T-helper 17 cell (primary cell): ENCODE results near the gene TPX2. TPM values are rescaled to one million over a fixed set of nuclear protein-coding genes. Genes with fewer than 3 reads are reported as not detected.

Experiments used
- ATAC-seq: fragments of 150-1000 bp; cut with Tn5 transposase; 2 replicates; pipeline ENCODE4 v1.10.0; 2021; ENCODE audit warnings: mild to moderate bottlenecking, moderate library complexity
- DNase-seq, 3 donors: peaks; one replicate each; pipeline versions ENCODE4 v3.0.0 to v3.0.0-alpha.2; 2020 to 2021
- H3K9me3 ChIP-seq: one replicate; pipeline ENCODE4 v1.7.0; 2013; ENCODE audit warnings: low read length, mild to moderate bottlenecking; ENCODE audit not compliant: control insufficient read depth, poor library complexity, severe bottlenecking
- H3K27ac Mint-ChIP-seq: one replicate; pipeline ENCODE4 v1.8.0; 2022; ENCODE audit warnings: mild to moderate bottlenecking, moderate library complexity, mixed read lengths
- H3K27me3 Mint-ChIP-seq: one replicate; pipeline ENCODE4 v1.8.0; 2022; ENCODE audit warnings: mixed read lengths
- H3K36me3 Mint-ChIP-seq: one replicate; pipeline ENCODE4 v1.8.0; 2022; ENCODE audit warnings: low read depth, mixed read lengths
- H3K4me1 Mint-ChIP-seq: one replicate; pipeline ENCODE4 v1.8.0; 2022; ENCODE audit warnings: mild to moderate bottlenecking, mixed read lengths
- H3K4me3 Mint-ChIP-seq: one replicate; pipeline ENCODE4 v1.8.0; 2022; ENCODE audit warnings: mild to moderate bottlenecking, moderate library complexity, mixed read lengths
- total RNA-seq, 4 donors: library from RNA in 2 of 4; stranded (reverse) in 2 of 4; gene quantifications; one replicate each; pipeline ENCODE4 v1.2.3 and lab custom pipeline; 2022 to 2026

The TPX2 gene
- total RNA-seq, 2 donors from 2014 or later, result 0.57 to 2.0 TPM

DNA sequence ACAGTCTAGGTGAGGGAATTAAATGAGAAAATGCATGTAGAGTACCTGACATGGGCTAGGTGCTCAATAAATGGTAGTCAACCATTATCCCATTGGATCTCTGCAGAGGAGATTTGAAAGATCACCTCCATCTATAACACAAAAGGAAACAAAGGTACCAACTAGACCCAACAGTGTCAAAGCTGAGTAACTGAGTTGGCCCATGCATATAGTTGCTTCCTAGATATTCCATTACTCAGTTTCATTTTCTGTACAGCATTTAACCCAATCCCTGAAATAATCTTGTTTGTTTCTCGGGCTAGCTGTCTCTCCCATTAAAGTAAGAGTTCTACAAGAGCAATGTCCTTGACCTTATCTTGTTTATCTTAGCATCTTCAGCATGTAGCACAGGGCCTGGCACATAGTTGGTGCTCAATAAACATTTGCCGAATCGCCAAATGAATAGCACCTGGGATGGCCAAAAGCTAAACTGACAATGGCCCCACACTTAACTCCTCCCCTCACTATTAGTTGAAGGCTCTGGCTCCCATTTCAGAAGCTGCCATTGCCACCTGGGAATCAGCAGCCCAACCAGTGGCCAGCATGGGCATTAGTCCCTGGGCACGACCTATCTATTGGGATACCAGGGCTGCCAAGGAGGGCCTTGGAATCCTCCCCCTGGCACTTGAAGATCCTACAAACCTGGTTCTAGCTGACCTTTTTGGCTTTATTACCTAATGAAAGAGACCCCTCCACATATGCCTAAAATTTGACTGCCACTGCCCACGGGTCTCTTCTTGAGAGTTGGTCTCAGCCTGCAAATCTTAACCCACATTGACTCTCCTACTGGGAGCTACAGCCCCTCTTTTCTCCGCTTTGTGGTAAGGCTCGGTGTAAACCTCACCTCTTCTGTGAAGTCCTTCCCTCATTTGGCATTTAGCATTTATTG, 39.0 kb upstream of the TPX2 start:
- no peaks in the 10 kb centered on the region for H3K9me3 ChIP-seq
- no peak for ATAC-seq

GRCh38 chr20:31700747-31701146, 38.3 kb upstream of the TPX2 start:
- DNase-seq, result no peak
- no peak for ATAC-seq
- Mint-ChIP-seq H3K36me3 (peaks cover 8% of the 10 kb centered on the region), H3K27ac (peak overlapping the region; percentile 85), H3K4me1 (peaks cover 44% of the 10 kb centered on the region), H3K27me3 (no peaks in the 10 kb centered on the region), H3K4me3 (no peak overlapping the region)
- no peaks in the 10 kb centered on the region for H3K9me3 ChIP-seq

More for the DNA sequence above, 39.0 kb upstream of the TPX2 start:
- H3K4me1 Mint-ChIP-seq, result peaks cover 48% of the 10 kb centered on the region
- DNase-seq, result no peak
- H3K27ac Mint-ChIP-seq, result peak overlapping the region; percentile 85
- H3K27me3 Mint-ChIP-seq, result no peaks in the 10 kb centered on the region
- H3K4me3 Mint-ChIP-seq, result no peak overlapping the region
- peaks cover 8% of the 10 kb centered on the region for H3K36me3 Mint-ChIP-seq

- ATAC-seq (no peak), DNase-seq (no peak)
- no peaks in the 10 kb centered on the region for H3K9me3 ChIP-seq
- H3K27ac Mint-ChIP-seq, result peak overlapping the region; percentile 14
- H3K36me3 Mint-ChIP-seq, result peaks cover 10% of the 10 kb centered on the region
- peaks cover 49% of the 10 kb centered on the region for H3K4me1 Mint-ChIP-seq
- no peaks in the 10 kb centered on the region for H3K27me3 Mint-ChIP-seq
- no peak overlapping the region for H3K4me3 Mint-ChIP-seq
These were observed 37.5 kb upstream of the TPX2 start for GRCh38 chr20:31701591-31701990.

- H3K27ac Mint-ChIP-seq, result peak overlapping the region; percentile 53
- H3K36me3 Mint-ChIP-seq, result peaks cover 12% of the 10 kb centered on the region
- no peaks in the 10 kb centered on the region for H3K9me3 ChIP-seq
- no peak for ATAC-seq
- DNase-seq, result no peak
- no peaks in the 10 kb centered on the region for H3K27me3 Mint-ChIP-seq
- peaks cover 56% of the 10 kb centered on the region for H3K4me1 Mint-ChIP-seq
- H3K4me3 Mint-ChIP-seq, result no peak overlapping the region
These were observed 34.6 kb upstream of the TPX2 start for GRCh38 chr20:31704225-31705119.

GRCh38 chr20:31705191-31705590, 33.9 kb upstream of the TPX2 start:
- DNase-seq (no peak), ATAC-seq (no peak)
- no peak overlapping the region for H3K27ac Mint-ChIP-seq
- H3K36me3 Mint-ChIP-seq, result peaks cover 16% of the 10 kb centered on the region
- H3K27me3 Mint-ChIP-seq, result no peaks in the 10 kb centered on the region
- H3K4me1 Mint-ChIP-seq, result peaks cover 53% of the 10 kb centered on the region
- H3K9me3 ChIP-seq, result no peaks in the 10 kb centered on the region
- H3K4me3 Mint-ChIP-seq, result no peak overlapping the region

DNA sequence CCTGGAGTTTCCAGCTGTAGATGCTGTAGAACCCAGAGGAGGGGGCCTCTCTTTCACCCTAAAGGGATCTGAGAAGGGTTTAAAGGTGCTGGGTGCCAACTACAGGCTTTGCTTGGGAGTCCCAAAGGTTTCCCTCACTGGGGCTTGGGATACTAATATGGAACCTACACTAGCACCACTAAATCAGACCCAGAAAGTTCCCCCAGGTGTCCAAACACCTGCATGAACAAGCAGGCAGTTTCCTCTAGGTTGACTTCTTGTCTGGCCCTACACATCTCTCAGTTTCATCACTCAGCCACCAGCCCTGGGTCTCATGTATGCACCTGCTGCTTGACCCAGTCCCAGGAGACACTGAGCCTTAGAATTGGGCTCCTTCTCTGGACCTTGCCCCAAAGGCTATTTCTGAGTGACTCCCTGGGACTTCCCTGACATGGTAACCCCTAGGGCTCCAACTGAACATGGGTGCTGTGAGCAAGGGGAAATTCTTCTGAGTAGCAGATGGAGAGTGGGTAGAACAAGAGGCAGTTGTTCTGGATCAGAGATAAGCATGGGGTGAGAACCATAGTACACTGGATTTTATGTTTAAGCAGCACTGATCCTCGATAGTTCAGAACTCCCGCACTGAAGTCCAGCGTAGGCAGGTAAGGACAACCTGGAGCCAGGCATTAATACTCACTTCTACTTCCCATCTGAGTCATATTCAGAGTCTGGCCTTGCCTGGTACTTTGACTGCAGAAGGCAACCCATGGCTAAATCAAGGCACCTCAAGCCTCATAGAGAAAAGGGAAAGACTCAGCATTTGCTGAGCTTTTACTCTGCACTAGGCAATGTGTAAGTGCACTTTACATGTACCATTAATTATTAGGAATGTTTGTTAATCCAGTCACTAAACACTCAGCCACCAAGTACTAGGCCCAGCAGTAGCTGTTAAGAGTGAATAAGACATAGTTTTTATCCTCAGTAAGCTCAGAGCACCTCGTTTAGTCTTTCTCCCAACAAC, 33.2 kb upstream of the TPX2 start:
- H3K9me3 ChIP-seq, result no peaks in the 10 kb centered on the region
- Mint-ChIP-seq H3K4me3 (no peak overlapping the region), H3K27me3 (no peaks in the 10 kb centered on the region), H3K36me3 (peaks cover 13% of the 10 kb centered on the region), H3K27ac (peak overlapping the region; percentile 32), H3K4me1 (peaks cover 50% of the 10 kb centered on the region)
- no peak for DNase-seq
- no peak for ATAC-seq

DNA sequence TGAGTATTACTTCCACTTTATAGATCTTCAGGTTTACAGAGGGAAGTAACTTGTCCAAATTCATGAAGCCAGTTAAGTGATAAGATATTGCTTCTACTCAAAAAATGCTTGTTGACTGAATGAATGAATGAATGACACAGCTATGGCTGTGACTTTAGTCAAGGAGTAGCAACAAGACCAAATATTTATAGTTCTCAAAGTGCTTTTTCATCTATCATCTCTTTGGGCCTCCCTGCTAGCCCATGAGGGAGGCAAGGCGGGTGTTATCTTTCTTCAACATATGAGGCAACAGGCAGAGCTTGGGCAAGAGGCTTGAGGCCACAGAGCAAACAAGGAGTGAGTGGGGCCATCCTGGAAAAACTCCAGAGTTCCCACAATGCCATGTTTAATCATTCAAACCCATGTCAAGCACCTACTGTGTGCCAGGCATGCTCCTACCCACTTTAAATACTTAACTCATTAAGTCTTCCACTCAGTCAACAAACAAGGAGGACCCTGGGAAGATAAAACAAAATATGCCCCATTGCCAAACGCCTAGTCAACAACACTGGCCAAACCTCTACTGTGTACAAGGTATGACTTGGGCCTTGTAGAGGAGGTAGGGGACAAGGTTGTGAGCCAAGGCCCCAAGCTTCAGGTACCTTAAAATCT, 32.4 kb upstream of the TPX2 start:
- H3K36me3 Mint-ChIP-seq, result peaks cover 12% of the 10 kb centered on the region
- H3K27me3 Mint-ChIP-seq, result no peaks in the 10 kb centered on the region
- H3K9me3 ChIP-seq, result no peaks in the 10 kb centered on the region
- peak overlapping the region; percentile 32 for H3K27ac Mint-ChIP-seq
- no peak for DNase-seq
- H3K4me3 Mint-ChIP-seq, result no peak overlapping the region
- peaks cover 55% of the 10 kb centered on the region for H3K4me1 Mint-ChIP-seq
- no peak for ATAC-seq

DNA sequence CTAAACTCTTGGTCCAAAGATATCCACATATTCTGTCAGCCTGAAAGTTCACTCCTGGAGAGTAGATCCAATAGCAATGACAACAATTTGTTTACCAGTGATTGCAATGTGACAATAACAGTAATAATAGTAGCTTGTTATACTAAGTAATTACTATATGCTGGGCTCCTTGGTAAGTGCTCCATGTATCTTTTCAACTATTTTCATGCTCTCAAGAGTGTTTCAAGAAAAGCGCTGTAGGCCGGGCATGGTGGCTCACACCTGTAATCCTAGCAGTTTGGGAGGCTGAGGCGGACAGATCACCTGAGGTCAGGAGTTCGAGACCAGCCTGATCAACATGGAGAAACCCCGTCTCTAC, 31.9 kb upstream of the TPX2 start:
- Mint-ChIP-seq H3K4me1 (peaks cover 53% of the 10 kb centered on the region), H3K27ac (no peak overlapping the region), H3K27me3 (no peaks in the 10 kb centered on the region), H3K36me3 (peaks cover 8% of the 10 kb centered on the region), H3K4me3 (no peak overlapping the region)
- ATAC-seq (no peak), DNase-seq (no peak)
- no peaks in the 10 kb centered on the region for H3K9me3 ChIP-seq

GRCh38 chr20:31707994-31708735, 30.9 kb upstream of the TPX2 start:
- Mint-ChIP-seq H3K36me3 (peaks cover 11% of the 10 kb centered on the region), H3K27me3 (no peaks in the 10 kb centered on the region), H3K27ac (peak overlapping the region; percentile 87), H3K4me1 (peaks cover 60% of the 10 kb centered on the region), H3K4me3 (peak overlapping the region; percentile 39)
- ATAC-seq (peak; percentile 72), DNase-seq (no peak)
- no peaks in the 10 kb centered on the region for H3K9me3 ChIP-seq

- no peak for DNase-seq
- Mint-ChIP-seq H3K4me1 (peaks cover 65% of the 10 kb centered on the region), H3K27ac (peak overlapping the region; percentile 87), H3K36me3 (peaks cover 11% of the 10 kb centered on the region), H3K27me3 (no peaks in the 10 kb centered on the region), H3K4me3 (peak overlapping the region; percentile 85)
- peak; percentile 27 for ATAC-seq
- H3K9me3 ChIP-seq, result no peaks in the 10 kb centered on the region
These were observed 30.2 kb upstream of the TPX2 start for GRCh38 chr20:31708736-31709534.

- H3K36me3 Mint-ChIP-seq, result peaks cover 11% of the 10 kb centered on the region
- ATAC-seq (no peak), DNase-seq (no peak)
- H3K27me3 Mint-ChIP-seq, result no peaks in the 10 kb centered on the region
- H3K4me3 Mint-ChIP-seq, result peak overlapping the region; percentile 19
- no peaks in the 10 kb centered on the region for H3K9me3 ChIP-seq
- peak overlapping the region; percentile 87 for H3K27ac Mint-ChIP-seq
- peaks cover 65% of the 10 kb centered on the region for H3K4me1 Mint-ChIP-seq
These were observed 29.2 kb upstream of the TPX2 start for GRCh38 chr20:31709939-31710338.
